Erythroblast (primary cell): Measurements from ENCODE around the gene SIRT4.

Experiments
- GATA1 ChIP-seq: IDR thresholded peaks from 2 replicates; pipeline ENCODE4 v1.6.1; 2011; ENCODE audit warnings: low read depth, mild to moderate bottlenecking, control low read depth, low read length, moderate library complexity
- POLR2A ChIP-seq: IDR thresholded peaks from 2 replicates; pipeline ENCODE4 v1.6.1; 2011; ENCODE audit warnings: mild to moderate bottlenecking, low read length

- no peak for TF ChIP-seq POLR2A
- no peak for TF ChIP-seq GATA1
Observed at GRCh38 chr12:120290609-120291305, 11.4 kb upstream of the SIRT4 start.
